Upper lobe of left lung (tissue), 6 donors: ENCODE measurements around the gene GJA3. TPM values are rescaled to one million over a fixed set of nuclear protein-coding genes. Genes with fewer than 3 reads are reported as not detected.

Source experiments
- ATAC-seq, 2 donors: fragments of 200-7000 bp; cut with Tn5 transposase; one replicate each; pipeline ENCODE4 v1.9.1; 2022; ENCODE audit warnings: mild to moderate bottlenecking in 2 of 2, moderate library complexity in 2 of 2; ENCODE audit not compliant: low FRiP score in 2 of 2
- DNase-seq, 2 donors: peaks; one replicate each; pipeline ENCODE4 v3.0.0-alpha.2; 2019 to 2020
- H3K27ac ChIP-seq, 4 donors: fragments of 200-600 bp; sonication (generic); one replicate each; pipeline ENCODE4 v1.5.1; 2016 to 2019
- H3K27me3 ChIP-seq, 4 donors: fragments of 200-600 bp; sonication (generic); one replicate each; pipeline ENCODE4 v1.5.1; 2017 to 2019
- H3K36me3 ChIP-seq, 4 donors: fragments of 200-600 bp; sonication (generic); one replicate each; pipeline ENCODE4 v1.5.1; 2016 to 2019
- H3K4me1 ChIP-seq, 4 donors: fragments of 200-600 bp; sonication (generic); one replicate each; pipeline ENCODE4 v1.5.1; 2018 to 2019
- H3K4me3 ChIP-seq, 4 donors: fragments of 200-600 bp; sonication (generic); one replicate each; pipeline ENCODE4 v1.5.1; 2017 to 2019; ENCODE audit warnings: mild to moderate bottlenecking in 2 of 4, moderate library complexity in 1 of 4
- H3K9me3 ChIP-seq, 4 donors: fragments of 200-600 bp; sonication (generic); one replicate each; pipeline ENCODE4 v1.5.1; 2018 to 2019
- CTCF ChIP-seq, 6 experiments: fragments of 450-650 bp in 4 of 6; fragments of 200-600 bp in 2 of 6; sonication (generic) in 2 of 6; IDR thresholded peaks; one replicate each; pipeline ENCODE4 v1.5.1; 2016 to 2019; ENCODE audit warnings: antibody characterized with exemption in 6 of 6
- EP300 ChIP-seq, 4 donors: sonication (generic); formaldehyde crosslinking; IDR thresholded peaks; one replicate each; pipeline ENCODE4 v1.5.1; 2017; ENCODE audit warnings: antibody characterized with exemption in 4 of 4, control low read depth in 2 of 4
- POLR2A ChIP-seq, 4 donors: fragments of 450-650 bp; IDR thresholded peaks; one replicate each; pipeline ENCODE4 v1.5.1; 2016 to 2017; ENCODE audit warnings: antibody characterized with exemption in 4 of 4, mild to moderate bottlenecking in 2 of 4
- POLR2AphosphoS5 ChIP-seq, 2 donors: sonication (generic); formaldehyde crosslinking; IDR thresholded peaks; one replicate each; pipeline ENCODE4 v1.5.1; 2017; ENCODE audit warnings: antibody characterized with exemption in 2 of 2
- WGBS, 2 donors: methylation state at CpG; one replicate each; pipeline ENCODE4 v1.1.5; 2017 to 2018; 5-methylcytosine and 5-hydroxymethylcytosine counted together
- total RNA-seq, 6 donors: library from RNA; depleted of rRNA in 4 of 6; stranded (reverse); fragments of >200 nt in 4 of 6; gene quantifications; one replicate each; pipeline versions ENCODE4 v1.1.0 to v1.2.1, GENCODE V29; 2016 to 2021
- donor health status: DM: no; HTN: no; CAD: no; lungs with moderate emphysema.
- donor health status: DM: no; HTN: yes; CAD: no; lungs with severe emphysema.

GJA3 gene
- total RNA-seq, 6 donors from 2014 or later = 0.07 to 0.10 TPM; not detected in 4

GRCh38 chr13:20114066-20114610 is 46.7 kb downstream of the GJA3 start:
- peaks cover 4 to 14% (median 8%) of the 10 kb centered on the region in 4 donors for H3K4me1 ChIP-seq
- ATAC-seq (no peak), DNase-seq (peak; percentile 37 to 42)
- 56 to 63% methylated on average over 9 to 10 of the region's 10 CpGs for WGBS, 2 donors
- no peak overlapping the region for H3K27ac ChIP-seq
- no peaks in the 10 kb centered on the region for H3K27me3 ChIP-seq
- H3K4me3 ChIP-seq = no peak overlapping the region
- no peaks in the 10 kb centered on the region for H3K9me3 ChIP-seq
- H3K36me3 ChIP-seq = no peaks in the 10 kb centered on the region
- TF ChIP-seq EP300 (IDR thresholded peaks at IDR 0.05) (no peak), POLR2AphosphoS5 (IDR thresholded peaks at IDR 0.05) (no peak), CTCF (IDR thresholded peaks at IDR 0.05) (no peak), POLR2A (IDR thresholded peaks at IDR 0.05) (no peak)

DNA sequence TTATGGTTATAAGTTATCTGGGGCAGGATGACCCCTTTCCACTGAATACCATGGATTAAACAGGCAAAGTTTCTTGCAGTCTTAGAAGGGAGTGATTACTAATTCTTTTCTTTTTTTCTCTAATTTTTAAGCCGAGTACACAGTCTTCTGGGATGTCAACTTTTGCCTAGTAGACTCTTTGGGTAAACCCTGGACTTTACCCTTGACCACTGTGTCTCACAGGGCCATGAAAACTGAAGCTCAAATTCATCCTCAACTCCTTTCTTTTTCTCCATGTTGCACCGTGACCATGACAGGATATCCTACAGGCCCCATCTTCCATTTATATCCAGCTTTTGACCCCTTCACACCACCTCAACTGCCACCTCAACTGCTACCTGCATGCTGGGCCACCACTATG is 51.8 kb downstream of the GJA3 start:
- 83 to 86% methylated on average over 2 of the region's 2 CpGs for WGBS, 2 donors
- no peak overlapping the region for H3K27ac ChIP-seq
- no peak for TF ChIP-seq POLR2A (IDR thresholded peaks at IDR 0.05)
- no peak for TF ChIP-seq POLR2AphosphoS5 (IDR thresholded peaks at IDR 0.05)
- TF ChIP-seq EP300 (IDR thresholded peaks at IDR 0.05) = no peak
- TF ChIP-seq CTCF (IDR thresholded peaks at IDR 0.05) = no peak
- H3K36me3 ChIP-seq = no peaks in the 10 kb centered on the region
- DNase-seq (no peak), ATAC-seq (no peak)
- no peaks in the 10 kb centered on the region for H3K27me3 ChIP-seq
- H3K4me3 ChIP-seq = no peak overlapping the region
- H3K9me3 ChIP-seq = no peaks in the 10 kb centered on the region
- H3K4me1 ChIP-seq = no peaks in the 10 kb centered on the region

DNA sequence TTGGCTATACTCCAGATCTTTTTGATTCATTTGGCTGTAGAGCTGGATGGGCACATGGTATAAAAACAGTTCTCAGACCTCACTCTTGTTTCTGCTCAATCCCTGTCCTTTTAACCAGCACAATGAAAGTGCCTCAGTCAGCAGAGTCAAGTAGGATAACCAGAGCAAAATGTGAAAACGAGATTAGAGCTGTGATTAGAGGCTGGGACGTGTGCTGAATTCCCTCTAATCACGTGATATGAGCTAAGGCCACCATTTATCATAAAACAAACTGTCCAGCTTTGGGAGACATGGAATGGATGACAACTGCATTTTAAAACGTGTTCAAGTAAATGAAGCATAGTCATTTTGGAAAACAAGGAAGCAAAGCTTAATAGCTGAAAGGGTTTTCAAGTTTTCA is 54.1 kb downstream of the GJA3 start:
- H3K27ac ChIP-seq = no peak overlapping the region
- ATAC-seq (no peak), DNase-seq (no peak)
- no peak for TF ChIP-seq EP300 (IDR thresholded peaks at IDR 0.05)
- TF ChIP-seq CTCF (IDR thresholded peaks at IDR 0.05) = no peak
- TF ChIP-seq POLR2AphosphoS5 (IDR thresholded peaks at IDR 0.05) = no peak
- no peak for TF ChIP-seq POLR2A (IDR thresholded peaks at IDR 0.05)
- no peaks in the 10 kb centered on the region for H3K9me3 ChIP-seq
- H3K4me3 ChIP-seq = no peak overlapping the region
- no peaks in the 10 kb centered on the region for H3K4me1 ChIP-seq
- H3K27me3 ChIP-seq = no peaks in the 10 kb centered on the region
- no peaks in the 10 kb centered on the region for H3K36me3 ChIP-seq
- 28% methylated on average over 4 of the region's 4 CpGs for whole genome bisulfite sequencing, 2 donors

GRCh38 chr13:20105161-20105689 is 55.6 kb downstream of the GJA3 start:
- H3K36me3 ChIP-seq = no peaks in the 10 kb centered on the region
- H3K27me3 ChIP-seq = no peaks in the 10 kb centered on the region
- H3K4me3 ChIP-seq = no peak overlapping the region
- no peaks in the 10 kb centered on the region for H3K4me1 ChIP-seq
- H3K9me3 ChIP-seq = no peaks in the 10 kb centered on the region
- H3K27ac ChIP-seq = no peak overlapping the region
- 80 to 83% methylated on average over 13 of the region's 13 CpGs for WGBS, 2 donors
- no peak for TF ChIP-seq POLR2AphosphoS5 (IDR thresholded peaks at IDR 0.05)
- no peak for TF ChIP-seq CTCF (IDR thresholded peaks at IDR 0.05)
- no peak for TF ChIP-seq EP300 (IDR thresholded peaks at IDR 0.05)
- TF ChIP-seq POLR2A (IDR thresholded peaks at IDR 0.05) = no peak
- DNase-seq = no peak
- no peak for ATAC-seq
